HG02840 (cell line): ENCODE results near the gene ASH1L.
"Not testable (repeated sequence)": the region's sequence is repeated elsewhere in the genome, so short reads cannot be mapped to it uniquely, and the experiment has no call there.

Source experiments
- ATAC-seq: cut with Tn5 transposase; IDR thresholded peaks from one replicate; pipeline ENCODE4 v1.9.1; 2021; ENCODE audit warnings: mild to moderate bottlenecking, moderate library complexity, moderate number of reproducible peaks; ENCODE audit not compliant: unreplicated experiment, low FRiP score

ASH1L gene

DNA sequence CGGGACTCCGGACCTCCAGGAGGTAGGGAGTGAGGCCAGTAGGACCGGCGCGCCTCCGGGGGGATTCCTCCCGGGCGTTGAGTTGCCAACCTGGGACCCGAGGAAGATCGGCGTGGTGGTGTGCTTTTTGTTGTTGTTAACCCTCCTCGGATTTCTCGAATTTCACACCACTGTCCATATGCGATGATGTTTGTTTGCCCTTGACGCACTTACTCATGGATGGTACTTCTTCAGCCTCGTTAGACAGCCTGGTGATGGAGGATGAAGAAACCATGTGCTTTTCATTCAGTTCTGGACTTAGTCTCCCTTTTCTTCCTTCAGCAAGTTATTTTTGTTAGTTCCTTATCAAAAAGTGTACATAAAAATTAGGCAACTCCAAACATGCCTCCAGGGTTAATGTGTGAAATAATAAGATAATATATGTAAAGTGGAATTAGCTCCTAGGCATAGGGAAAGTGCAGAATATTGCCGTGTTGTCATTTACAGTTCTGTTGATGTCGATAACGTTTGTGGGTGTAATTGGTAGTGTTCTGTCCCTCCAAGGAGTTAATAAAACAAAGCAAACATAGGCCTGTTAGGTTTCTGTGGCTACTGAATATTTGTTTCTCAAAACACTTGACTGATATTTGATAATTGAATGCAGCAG, 897 bp upstream of the ASH1L start:
- ATAC-seq: not testable (repeated sequence)

GRCh38 chr1:155561779-155562580, 623 bp downstream of the ASH1L start:
- not testable (repeated sequence) for ATAC-seq

DNA sequence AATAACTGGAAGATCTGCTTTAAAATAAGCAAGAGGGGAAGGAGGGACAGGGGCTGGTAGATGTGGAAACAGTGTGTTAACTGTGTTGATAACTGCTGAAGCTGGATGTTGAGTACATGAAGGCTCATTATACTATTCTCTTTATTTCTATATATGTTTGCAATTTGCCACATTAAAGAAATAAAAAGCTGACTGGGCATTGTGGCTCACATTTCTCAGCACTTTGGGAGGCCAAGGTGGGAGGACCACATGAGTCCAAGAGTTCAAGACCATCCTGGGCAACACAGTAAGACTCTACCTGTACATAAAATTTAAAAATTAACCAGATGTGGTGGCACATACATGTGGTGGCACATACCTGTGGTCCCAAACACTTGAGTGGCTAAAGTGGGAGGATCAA, 6.7 kb downstream of the ASH1L start:
- no peak for ATAC-seq

- no peak for ATAC-seq
These were observed 9.3 kb downstream of the ASH1L start for GRCh38 chr1:155553349-155553748.

DNA sequence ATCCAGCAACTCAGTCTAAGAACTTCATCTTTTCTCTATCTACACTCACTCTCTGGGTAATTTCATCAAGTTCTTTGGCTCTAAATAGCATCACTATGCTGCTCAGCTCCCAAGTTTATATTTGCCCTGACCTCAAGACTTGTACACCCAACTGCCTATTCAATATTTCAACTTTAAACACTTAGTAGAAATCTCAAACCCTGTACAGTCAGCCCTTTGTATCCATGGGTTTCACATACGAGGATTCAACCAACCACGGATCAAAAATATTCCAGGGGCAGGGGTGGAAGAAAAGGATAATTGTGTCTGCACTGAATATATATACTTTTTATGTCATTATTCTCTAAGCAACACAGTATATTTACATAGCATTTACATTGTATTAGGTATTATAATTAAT, 13.9 kb downstream of the ASH1L start:
- no peak for ATAC-seq

GRCh38 chr1:155540000-155540874, 22.4 kb downstream of the ASH1L start:
- no peak for ATAC-seq

- no peak for ATAC-seq
These were observed 25.4 kb downstream of the ASH1L start for GRCh38 chr1:155537193-155537592.

DNA sequence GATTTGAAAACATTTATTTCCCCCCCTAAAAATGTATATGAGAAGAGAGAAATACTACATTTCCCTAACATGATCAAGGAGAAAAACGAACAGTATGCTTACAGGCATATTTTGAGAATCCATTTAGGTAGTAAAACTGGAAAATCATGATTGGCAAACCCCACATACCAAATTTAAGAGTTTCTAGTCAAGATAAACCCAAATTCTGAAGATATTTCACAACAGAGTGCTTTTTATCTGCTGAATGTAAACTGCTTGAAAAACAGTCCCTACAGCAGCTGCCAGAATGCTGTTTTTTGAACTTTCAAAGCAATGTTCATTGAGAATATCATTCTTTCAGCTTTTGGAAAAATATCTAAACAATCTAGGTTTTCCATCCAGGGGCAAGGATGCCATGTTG, 31.0 kb downstream of the ASH1L start:
- no peak for ATAC-seq

DNA sequence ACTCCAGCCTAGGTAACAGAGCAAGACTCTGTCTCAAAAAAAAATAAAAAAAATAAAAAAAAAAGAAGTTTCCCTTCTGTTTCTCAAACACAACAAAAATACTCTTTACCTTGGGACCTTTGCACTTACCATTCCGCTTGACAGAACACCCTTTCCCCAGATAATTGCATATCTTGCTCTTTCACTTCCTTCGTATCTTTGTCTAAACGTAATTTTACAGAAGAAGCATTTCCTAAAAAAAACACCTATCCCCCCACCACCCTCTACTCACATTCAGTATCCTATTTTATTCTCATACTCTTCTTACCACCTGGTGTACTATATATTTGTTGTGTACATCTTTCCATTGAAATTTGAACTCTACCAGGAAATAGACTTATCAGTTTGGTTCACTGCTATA, 32.7 kb downstream of the ASH1L start:
- ATAC-seq: no peak

- ATAC-seq: no peak
These were observed 33.5 kb downstream of the ASH1L start for GRCh38 chr1:155529109-155529508.

DNA sequence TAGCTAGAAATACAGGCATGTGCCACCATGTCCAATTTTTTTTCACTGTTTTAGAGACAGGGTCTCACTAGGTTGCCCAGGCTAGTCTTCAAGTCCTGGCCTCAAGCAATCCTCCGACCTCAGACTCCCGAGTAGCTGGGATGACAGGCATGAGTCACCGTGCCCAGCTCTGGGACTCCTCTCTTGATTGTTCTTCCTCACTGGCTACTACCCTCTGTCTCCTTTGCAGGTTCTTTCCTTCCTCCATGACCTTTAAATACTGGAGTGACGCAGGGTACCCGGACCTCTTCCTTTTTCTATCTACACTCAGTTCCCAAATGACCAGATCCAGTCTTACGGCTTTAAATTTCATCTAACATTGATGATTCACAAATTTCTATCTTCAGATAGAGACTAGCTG, 34.9 kb downstream of the ASH1L start:
- no peak for ATAC-seq

DNA sequence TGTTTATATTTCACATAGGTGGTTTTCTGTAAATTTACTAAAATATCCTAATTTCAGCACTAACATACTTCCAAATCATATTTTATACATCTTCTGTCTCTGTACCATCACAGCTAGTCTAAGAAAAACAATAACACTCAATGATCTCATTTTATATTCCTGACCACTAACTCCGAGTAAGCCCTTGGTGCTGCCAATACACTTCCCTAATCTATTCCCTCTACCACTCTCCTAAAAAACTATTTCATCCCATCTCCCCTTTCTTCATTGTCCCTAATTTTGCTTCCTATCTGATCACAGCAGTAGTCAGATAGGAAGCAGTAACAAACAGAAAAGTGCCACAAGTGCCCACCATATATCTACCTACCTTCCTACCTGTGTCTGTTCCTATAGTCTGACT, 36.2 kb downstream of the ASH1L start:
- no peak for ATAC-seq

- ATAC-seq: no peak
These were observed 40.5 kb downstream of the ASH1L start for GRCh38 chr1:155522069-155522468.

- no peak for ATAC-seq
These were observed 44.1 kb downstream of the ASH1L start for GRCh38 chr1:155518484-155518883.

- no peak for ATAC-seq
These were observed 47.9 kb downstream of the ASH1L start for GRCh38 chr1:155514582-155515187.

GRCh38 chr1:155513300-155513916, 49.2 kb downstream of the ASH1L start:
- no peak for ATAC-seq

- not testable (repeated sequence) for ATAC-seq
These were observed 51.2 kb downstream of the ASH1L start for GRCh38 chr1:155511385-155511784.

- no peak for ATAC-seq
These were observed 53.5 kb downstream of the ASH1L start for GRCh38 chr1:155509064-155509463.

DNA sequence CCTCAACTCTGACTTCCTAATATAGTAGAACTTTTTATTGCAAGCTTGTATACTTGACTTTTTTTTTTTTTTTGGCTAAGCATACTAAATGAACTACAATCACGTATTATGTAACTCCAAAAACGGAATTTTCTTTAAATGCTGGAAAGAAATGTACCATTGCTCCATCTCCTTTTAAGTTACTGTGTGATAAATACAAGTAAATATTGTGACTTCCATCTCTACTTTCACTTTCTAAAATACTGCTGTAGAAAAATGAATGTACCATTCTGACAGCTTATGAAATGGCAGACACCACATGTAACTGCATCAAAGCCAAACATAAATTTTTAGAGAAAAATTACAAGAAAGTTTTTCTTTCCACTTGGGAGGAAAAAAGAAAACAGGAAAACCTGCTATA, 54.7 kb downstream of the ASH1L start:
- no peak for ATAC-seq

DNA sequence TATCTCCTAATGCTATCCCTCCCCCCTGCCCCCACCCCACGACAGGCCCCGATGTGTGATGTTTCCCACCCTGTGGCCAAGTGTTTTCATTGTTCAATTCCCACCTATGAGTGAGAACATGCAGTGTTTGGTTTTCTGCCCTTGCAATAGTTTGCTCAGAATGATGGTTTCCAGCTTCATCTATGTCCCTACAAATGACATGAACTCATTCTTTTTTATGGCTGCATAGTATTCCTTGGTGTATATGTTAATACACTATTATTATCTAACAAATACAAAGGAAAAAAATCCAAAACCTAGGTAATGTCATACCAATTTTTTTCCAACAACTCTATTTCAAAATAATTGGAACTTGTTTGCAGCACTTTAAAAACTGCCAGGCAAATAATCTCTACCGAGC, 56.6 kb downstream of the ASH1L start:
- ATAC-seq: not testable (repeated sequence)
